ENCODE results near the gene EXOC7.

EXOC7 gene, protein sequence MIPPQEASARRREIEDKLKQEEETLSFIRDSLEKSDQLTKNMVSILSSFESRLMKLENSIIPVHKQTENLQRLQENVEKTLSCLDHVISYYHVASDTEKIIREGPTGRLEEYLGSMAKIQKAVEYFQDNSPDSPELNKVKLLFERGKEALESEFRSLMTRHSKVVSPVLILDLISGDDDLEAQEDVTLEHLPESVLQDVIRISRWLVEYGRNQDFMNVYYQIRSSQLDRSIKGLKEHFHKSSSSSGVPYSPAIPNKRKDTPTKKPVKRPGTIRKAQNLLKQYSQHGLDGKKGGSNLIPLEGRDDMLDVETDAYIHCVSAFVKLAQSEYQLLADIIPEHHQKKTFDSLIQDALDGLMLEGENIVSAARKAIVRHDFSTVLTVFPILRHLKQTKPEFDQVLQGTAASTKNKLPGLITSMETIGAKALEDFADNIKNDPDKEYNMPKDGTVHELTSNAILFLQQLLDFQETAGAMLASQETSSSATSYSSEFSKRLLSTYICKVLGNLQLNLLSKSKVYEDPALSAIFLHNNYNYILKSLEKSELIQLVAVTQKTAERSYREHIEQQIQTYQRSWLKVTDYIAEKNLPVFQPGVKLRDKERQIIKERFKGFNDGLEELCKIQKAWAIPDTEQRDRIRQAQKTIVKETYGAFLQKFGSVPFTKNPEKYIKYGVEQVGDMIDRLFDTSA

GRCh38 chr17:76103274-76104139 lies at the start of gene EXOC7:
TSS of gene EXOC7 (minus strand) at chr17:76103787. CDS start at chr17:76103692, 95 bp downstream.
- in situ Hi-C loops (cut with HindIII; ENCODE audit: low pct_ligation_motif_present, low pct_unique_long_range_greater_than_20kb, low sequenced_read_pairs): no loop called here
- peak; percentile 96 for DNase-seq

DNA sequence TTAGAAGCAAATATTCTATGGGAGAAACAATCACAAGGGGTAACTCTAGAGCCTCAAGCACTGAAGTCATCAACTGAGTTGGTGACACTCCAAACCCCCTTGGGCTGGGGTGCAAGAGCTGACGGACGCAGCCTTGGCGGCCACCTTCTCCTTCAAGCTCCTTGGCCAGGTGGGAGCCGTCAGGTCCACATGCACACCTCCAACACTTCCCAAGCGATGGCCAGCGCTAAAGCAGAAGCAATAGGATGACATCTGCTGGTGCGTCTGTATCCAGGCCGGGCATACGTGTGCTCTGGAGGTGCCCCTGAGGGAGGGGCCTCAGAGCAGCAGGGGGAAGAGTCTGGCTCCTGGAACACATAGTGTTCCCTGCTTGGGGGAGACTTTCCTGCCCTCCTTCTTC lies 49.6 kb upstream of the EXOC7 start:
- in situ Hi-C loops (cut with HindIII; ENCODE audit: low pct_ligation_motif_present, low pct_unique_long_range_greater_than_20kb, low sequenced_read_pairs): no loop called here

GRCh38 chr17:76152591-76152990 lies 49.0 kb upstream of the EXOC7 start:
- no peak for DNase-seq
- in situ Hi-C loops (cut with HindIII; ENCODE audit: low pct_ligation_motif_present, low pct_unique_long_range_greater_than_20kb, low sequenced_read_pairs): no loop called here

More for the DNA sequence above, 49.6 kb upstream of the EXOC7 start:
- no peak for DNase-seq

- in situ Hi-C loops (cut with HindIII; ENCODE audit: low pct_ligation_motif_present, low pct_unique_long_range_greater_than_20kb, low sequenced_read_pairs): no loop called here
- no peak for DNase-seq
These were observed 48.4 kb upstream of the EXOC7 start for GRCh38 chr17:76151896-76152454.

GRCh38 chr17:76150712-76151622 lies 47.4 kb upstream of the EXOC7 start:
- in situ Hi-C loops (cut with HindIII; ENCODE audit: low pct_ligation_motif_present, low pct_unique_long_range_greater_than_20kb, low sequenced_read_pairs): no loop called here
- DNase-seq: no peak

- no peak for DNase-seq
- in situ Hi-C loops (cut with HindIII; ENCODE audit: low pct_ligation_motif_present, low pct_unique_long_range_greater_than_20kb, low sequenced_read_pairs): no loop called here
These were observed 45.6 kb upstream of the EXOC7 start for GRCh38 chr17:76149214-76149613.

DNA sequence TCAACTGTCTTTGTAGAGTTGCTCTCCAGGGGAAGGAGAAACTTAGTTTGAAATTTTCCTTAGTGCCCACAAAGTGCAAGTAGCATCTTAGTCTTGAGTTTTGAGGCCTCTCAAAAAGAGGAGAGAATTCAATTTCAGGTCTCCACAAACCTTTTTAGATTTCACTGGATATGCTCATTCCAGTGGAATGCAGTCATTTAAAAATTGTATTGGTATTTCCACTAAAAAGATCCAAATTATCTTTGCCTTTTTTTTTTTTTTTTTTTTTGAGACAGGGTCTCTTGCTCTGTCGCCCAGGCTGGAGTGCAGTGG lies 44.4 kb upstream of the EXOC7 start:
- DNase-seq: no peak
- in situ Hi-C loops (cut with HindIII; ENCODE audit: low pct_ligation_motif_present, low pct_unique_long_range_greater_than_20kb, low sequenced_read_pairs): no loop called here

- DNase-seq: peak; percentile 48
- in situ Hi-C loops (cut with HindIII; ENCODE audit: low pct_ligation_motif_present, low pct_unique_long_range_greater_than_20kb, low sequenced_read_pairs): no loop called here
These were observed 43.8 kb upstream of the EXOC7 start for GRCh38 chr17:76147211-76148014.

DNA sequence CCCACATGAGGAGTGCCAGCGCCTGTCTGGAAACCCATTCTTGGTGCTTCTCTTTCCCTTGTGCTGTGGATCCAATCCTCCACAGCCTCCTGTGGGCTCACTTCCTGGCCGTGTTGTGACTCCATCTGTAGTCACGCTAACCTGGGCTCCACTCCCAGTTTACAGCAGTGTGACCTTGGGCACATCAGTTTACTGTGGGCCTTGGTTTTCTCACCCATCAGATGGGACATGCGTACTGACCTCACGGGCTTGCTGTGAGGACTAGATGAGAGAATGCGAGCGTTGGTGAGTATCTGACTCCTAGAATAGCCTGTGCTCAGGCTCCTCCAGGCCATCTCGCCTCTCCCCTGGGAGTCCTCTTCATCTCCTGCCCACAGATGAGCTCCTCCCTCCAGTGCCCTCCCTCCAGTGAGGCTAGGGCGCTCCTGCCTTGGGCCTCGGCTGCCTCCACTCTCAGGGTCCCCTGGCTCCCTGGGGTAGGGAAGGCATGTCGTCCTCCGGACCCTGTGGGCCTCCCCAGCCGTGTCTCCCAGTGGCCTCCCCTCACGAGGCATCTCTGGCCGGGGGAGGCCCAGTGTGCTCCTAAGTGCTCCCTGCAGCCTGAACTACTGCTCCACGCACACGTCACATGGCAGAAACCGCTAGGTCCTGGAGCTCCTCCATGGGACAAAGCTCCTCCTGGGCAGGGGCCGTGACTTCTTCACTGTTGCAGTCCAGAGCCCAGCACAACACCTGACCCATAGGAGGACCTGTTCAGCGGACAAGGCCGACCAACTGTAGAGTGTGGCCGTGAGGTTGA lies 42.7 kb upstream of the EXOC7 start:
- DNase-seq: no peak
- in situ Hi-C loops (cut with HindIII; ENCODE audit: low pct_ligation_motif_present, low pct_unique_long_range_greater_than_20kb, low sequenced_read_pairs): no loop called here

DNA sequence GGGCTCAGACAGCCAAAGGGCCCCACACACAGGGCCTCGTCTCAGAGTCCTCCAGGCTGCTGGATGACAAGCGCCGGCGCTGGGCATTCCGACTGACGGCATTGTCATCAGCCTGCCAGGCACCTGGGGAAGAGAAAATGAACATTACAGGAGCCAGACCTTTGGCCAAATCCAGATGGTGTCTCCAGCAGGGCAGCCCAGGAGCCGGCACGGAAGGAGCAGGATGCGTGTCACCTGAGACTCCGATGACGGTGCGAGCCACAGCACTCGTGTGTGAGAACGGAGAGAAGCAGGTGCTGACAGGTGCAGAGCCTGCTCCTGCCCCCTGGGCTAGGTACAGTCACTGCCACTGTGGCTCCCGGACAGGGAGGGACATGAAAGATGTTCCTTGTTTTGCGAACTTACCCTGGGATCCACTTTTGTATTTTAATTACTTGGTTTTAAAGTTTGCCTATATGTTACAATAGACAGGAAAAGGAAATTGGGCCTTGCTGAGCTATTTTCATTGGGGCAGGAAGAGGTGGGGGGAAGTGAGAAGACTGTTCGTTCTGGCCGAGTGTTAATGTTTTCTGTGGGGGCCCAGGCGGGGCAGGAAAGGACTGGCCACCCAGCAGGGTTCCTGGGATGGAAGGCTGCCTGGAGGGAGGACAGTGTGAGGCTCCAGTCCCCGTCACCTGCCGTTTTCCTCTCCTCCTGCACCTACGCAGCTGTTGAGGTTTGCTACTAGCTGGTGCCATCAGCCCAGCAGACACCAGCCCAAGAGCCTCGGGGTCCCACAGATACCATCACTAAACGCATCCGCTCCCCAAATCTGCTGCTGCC lies 41.9 kb upstream of the EXOC7 start:
- no peak for DNase-seq
- in situ Hi-C loops (cut with HindIII; ENCODE audit: low pct_ligation_motif_present, low pct_unique_long_range_greater_than_20kb, low sequenced_read_pairs): no loop called here

DNA sequence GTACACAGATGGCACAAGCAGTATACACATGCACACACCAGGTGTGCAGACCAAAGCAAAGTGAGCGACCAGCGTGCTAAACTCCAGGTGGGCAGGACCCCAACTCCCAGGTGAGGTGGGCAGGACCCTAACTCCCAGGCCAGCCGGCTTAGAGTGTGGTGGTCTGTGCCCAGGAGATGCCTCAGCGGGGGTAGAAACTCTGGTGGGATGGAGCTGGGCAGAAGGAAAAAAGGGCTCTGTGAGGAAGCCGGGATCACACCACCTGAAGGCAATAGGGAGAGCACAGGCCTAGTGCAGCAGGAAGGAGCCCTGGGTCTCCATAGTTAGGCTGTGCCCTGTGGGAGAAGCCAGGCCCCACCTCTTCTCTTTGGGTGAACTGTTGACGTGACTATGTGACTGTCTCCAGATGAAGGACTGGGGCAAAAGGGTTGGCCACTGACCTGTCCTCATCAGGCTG lies 39.0 kb upstream of the EXOC7 start:
- in situ Hi-C loops (cut with HindIII; ENCODE audit: low pct_ligation_motif_present, low pct_unique_long_range_greater_than_20kb, low sequenced_read_pairs): no loop called here

GRCh38 chr17:76142039-76142584 lies 38.5 kb upstream of the EXOC7 start:
- in situ Hi-C loops (cut with HindIII; ENCODE audit: low pct_ligation_motif_present, low pct_unique_long_range_greater_than_20kb, low sequenced_read_pairs): no loop called here
- no peak for DNase-seq

More for the DNA sequence above, 39.0 kb upstream of the EXOC7 start:
- DNase-seq: no peak

GRCh38 chr17:76141212-76142038 lies 37.8 kb upstream of the EXOC7 start, which contains the start of gene FOXJ1:
TSS of gene FOXJ1 (minus strand) at chr17:76141245. CDS start at chr17:76140395, 850 bp downstream.
- in situ Hi-C loops (cut with HindIII; ENCODE audit: low pct_ligation_motif_present, low pct_unique_long_range_greater_than_20kb, low sequenced_read_pairs): no loop called here
- DNase-seq: peak; percentile 95

- in situ Hi-C loops (cut with HindIII; ENCODE audit: low pct_ligation_motif_present, low pct_unique_long_range_greater_than_20kb, low sequenced_read_pairs): no loop called here
These were observed 37.1 kb upstream of the EXOC7 start for GRCh38 chr17:76140661-76141211.

More at GRCh38 chr17:76140661-76141211, 37.1 kb upstream of the EXOC7 start:
- DNase-seq: no peak
